ENCODE data around the gene PSMB11.

DNA sequence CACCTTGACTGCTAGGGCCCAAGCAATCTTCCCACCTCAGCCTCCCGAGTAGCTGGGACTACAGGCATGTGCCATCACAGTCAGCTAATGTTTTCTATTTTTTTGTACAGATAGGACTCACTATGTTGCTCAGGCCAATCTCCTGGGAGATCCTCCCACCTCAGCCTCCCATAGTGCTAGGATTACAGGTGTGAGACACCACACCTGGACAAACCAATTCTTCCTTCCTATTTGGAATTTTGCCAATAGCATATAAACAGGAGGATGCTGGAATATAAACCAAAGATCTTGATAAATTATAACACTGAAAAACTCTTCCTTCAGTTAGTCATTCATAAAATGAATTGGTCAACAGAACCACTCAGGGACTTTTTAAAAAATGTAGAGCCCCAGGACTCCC is 44.6 kb downstream of the PSMB11 start:
- TF ChIP-seq CTCF (IDR thresholded peaks at IDR 0.05; ENCODE audit: low read depth, low read length, poor library complexity, severe bottlenecking) = no peak
- TF ChIP-seq EZH2phosphoT487 (IDR thresholded peaks at IDR 0.05; ENCODE audit: borderline replicate concordance, low read length) = no peak
